DMS114 treated with DMSO at 0.1 percent for 48 hours (cell line): ENCODE data around the gene CD46.

ENCODE experiments used
- DNase-seq: peaks from one replicate; lab custom pipeline; 2025; ENCODE audit not compliant: unreplicated experiment; lab: John Stamatoyannopoulos, UW

The CD46 gene

DNA sequence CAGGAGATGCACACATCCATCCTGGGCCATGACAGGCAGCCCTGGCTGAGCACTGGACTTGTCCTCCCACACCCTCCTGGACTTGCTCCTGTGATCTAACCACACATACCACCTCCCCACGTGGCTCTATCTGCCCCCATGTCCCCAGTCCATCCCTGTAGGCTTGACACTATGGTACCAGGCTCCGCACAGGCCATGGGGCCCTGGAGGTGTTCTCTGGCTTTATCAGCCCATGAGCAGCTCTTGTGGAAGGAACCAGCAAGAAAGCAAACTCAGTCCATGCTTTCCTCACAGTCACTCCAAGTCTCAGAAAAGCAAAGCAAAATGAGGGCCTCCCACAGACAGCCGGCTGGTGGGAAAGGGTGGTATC, 61.6 kb downstream of the CD46 start:
- no peak for DNase-seq

GRCh38 chr1:207813946-207814345, 62.1 kb downstream of the CD46 start:
- DNase-seq, result no peak

GRCh38 chr1:207814469-207814868, 62.6 kb downstream of the CD46 start:
- no peak for DNase-seq

DNA sequence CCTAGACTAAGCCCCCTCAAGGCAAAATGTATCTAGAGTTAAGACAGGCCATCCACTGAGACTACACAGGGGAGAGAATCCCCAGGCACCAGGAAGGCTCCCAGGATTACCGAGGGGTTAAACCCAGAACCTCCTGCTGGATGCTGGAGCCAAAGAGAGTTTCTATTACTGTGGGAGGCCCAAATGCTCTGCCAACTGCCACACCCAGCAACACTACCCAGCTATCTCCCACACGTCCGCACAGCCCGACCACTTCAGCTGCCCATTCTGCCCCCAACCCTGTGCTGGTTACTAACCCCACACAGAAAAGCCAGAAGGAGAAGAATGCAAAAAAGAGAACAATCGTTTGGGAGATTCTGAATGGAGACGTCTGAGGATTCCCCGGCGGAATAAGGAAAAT, 63.6 kb downstream of the CD46 start:
- DNase-seq, result no peak

DNA sequence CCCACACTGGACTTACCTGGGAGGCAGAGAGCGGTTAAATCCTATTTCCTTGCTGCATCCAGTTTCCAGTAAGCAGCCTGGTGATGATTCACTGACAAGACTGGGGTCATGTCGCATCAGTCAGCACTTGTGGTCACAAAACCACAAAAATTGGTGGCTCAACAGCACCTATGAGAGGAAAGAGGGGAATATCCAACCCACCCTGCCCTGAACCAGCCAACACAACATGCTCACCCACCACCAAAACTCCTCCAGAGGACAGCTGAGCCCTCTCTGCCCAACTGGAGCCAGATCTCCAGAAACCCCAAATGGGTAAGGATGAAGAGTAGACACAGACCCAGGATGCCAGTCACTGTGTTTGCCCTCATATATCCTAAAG, 64.0 kb downstream of the CD46 start:
- no peak for DNase-seq

DNA sequence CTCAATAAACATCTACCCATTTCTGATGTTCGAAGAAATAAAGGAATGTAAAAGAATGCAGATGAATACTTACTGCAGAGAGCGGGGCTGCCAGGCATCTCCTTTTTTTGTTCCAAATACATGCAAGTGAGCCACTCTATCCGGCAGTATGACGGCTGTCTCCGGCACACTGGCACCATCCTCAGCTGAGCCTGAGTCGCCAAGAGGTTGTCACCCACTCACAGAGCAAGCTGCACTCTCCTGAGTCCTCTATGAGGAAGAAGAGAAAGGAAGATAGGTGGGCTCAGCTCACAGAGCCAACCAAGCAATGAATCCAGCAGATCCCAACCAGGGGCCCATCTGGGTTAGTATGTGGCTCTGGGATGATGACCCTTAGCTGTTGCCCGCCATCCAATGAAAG, 65.3 kb downstream of the CD46 start:
- no peak for DNase-seq

- no peak for DNase-seq
These were observed 66.2 kb downstream of the CD46 start for GRCh38 chr1:207817778-207818751.

GRCh38 chr1:207818971-207819451, 67.2 kb downstream of the CD46 start:
- no peak for DNase-seq

DNA sequence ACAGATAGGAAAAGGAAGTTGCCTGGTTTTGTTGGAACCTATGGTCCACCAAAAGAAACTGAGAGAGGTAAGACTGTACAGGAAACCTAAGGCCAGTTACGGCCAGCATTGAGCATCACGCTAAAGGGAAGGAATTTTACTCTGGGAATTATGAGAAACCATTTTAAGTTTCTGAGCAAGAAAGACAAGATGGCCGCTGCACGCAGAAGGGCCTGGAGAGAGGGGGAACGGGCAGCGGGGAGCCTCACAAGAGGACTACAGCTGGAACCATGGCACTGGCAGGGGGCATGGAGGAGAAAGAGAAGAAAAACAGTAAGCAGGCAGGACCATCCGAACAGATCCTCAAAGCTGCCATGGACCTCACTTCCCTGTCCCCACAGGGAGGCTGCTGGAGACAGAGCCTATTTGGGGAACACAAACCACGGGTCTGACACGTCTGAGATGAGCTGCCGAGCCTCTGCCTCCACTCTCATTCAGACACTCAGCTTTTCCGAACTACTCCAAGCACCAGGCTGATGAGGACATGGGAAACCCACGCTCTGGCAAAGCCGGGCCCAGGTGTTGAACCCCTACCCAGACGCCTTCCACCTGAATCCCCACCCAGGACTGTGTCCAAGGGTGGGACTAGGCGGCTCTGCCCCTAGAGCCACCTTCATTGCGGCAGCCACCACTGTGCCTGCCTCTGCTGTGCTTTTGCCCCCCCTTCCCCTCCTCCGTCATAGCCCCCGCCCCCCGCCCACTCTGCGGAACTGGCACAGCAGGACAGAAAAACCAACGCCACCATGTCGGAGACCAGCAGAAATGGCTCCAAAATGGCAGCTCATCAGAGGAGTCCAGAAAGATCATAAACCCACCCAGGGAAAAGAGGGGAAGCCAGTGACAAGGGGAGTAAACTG, 69.0 kb downstream of the CD46 start:
- no peak for DNase-seq

DNA sequence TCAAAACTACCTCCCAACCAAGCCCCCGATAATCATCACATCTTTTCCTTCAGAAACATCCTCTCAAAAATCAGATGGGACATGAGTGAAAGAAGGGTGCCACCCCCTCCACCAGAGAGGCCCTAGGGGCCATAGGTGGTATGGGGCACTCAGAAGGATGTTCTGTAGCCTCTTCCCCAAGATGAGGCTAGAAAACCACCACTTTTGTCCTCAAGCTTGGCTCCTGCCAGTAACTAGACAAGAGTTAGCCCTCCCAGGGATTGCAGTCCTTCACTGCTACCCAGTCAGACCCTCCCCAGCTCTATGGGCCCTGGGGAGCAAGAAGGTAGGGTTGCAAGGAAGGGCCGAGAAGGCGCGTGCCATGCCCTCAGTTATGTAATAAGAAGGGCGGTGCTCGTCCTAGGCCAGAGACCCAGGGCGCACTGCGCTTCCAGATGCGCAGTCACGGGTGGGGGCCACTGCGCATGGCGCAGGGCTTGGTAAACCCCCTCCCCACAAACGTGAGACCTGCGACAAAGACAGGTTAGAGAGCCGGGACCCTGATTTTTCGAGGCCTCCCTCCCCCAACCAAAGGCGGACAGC, 69.7 kb downstream of the CD46 start:
- DNase-seq, result no peak

- no peak for DNase-seq
These were observed 70.3 kb downstream of the CD46 start for GRCh38 chr1:207822124-207822601.

- DNase-seq, result no peak
These were observed 71.0 kb downstream of the CD46 start for GRCh38 chr1:207822602-207823451.

GRCh38 chr1:207823531-207823879, 71.7 kb downstream of the CD46 start:
- no peak for DNase-seq

GRCh38 chr1:207823880-207824566, 72.2 kb downstream of the CD46 start:
- peak; percentile 60 for DNase-seq

DNA sequence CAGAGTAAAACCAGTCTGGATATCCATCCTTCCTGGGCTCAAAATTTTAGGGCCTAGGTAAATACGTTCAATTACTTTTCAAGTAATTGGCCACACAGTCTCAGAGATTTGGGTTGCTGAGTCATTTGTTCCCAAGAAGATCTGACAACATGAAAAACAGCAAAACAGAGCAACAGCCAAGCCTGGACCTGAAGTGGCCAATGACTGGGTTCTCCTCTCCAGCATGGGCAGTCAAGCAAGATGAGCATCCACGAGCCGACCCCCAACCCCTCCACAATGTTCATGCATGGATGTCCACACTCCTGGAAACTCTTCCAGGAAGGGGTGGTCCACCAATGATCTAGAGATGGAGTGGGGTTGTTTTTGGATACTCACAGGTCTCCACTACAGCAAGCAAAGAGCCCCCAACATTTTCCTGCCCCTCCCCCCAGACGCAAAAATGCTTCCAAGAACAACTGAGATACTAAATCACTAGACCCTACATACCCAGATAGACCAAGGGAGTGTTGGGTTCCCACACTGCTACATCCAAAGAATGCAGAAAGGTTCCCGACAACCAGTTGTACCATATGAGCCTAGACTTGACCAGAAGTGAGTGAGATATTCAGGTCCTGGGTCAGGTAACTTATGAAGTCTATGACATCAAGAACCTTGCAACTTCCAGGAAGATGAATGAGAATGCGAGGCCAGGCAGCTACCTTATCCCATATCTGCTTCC, 73.0 kb downstream of the CD46 start:
- no peak for DNase-seq

GRCh38 chr1:207825409-207825695, 73.5 kb downstream of the CD46 start:
- DNase-seq, result no peak

DNA sequence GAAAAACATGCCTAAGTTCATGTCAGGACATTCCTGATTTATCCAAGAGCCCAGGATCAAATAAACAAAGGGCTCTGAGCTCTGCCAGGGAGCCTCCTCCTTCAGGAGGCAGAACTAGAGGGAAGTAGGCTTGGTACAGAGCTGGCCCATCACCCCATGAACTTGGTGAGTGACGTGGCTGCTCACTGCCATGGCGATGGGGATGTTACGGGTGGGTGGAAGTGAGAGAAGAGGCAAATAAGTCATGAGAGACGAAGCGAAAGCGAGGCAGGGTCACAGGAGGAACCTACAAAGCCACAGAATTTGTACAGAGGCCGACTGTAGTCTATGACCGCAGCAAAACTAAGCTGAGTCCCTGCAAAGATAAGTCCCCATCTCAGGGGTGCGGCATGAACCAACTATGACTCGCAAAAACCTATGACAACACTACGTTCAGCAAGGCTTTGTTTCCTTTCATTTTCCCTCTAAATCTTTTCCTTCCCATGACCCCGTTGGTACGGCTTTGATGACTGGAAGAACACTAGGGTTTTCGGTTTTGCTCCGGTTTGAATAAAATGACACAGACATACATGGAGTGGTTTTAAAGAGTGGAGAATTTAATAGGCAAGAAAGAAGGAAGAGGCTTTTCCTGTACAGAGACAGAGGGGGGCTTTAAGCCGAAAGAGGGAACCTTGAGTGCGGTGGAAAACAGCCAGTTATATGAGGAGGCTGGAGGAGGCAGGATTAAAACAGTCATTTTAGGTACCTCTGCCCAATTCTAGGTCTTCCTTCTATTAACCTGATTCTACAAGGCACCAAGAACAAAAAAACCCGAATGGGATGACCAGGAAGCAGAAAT, 74.1 kb downstream of the CD46 start:
- DNase-seq, result no peak
